ENCODE data around the gene VAT1L.
"Not testable (repeated sequence)": the region's sequence is repeated elsewhere in the genome, so short reads cannot be mapped to it uniquely, and the experiment has no call there.

VAT1L gene

DNA sequence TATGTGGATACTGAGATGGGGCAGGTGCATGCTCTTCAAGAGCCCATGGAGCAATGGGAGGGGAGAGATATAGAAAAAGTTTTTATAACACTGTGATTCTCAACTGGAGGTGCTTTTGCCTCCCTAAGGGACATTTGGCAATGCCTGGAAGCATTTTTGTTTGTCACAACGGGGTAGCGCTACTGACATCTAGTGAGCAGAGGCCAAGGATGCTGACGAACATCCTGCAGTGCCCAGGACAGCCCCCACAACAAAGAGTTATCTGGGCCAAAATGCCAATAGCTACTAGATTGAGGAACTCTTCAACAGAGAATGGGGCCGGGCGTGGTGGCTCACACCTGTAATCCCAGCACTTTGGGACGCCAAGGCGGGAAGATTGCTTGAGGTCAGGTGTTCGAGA, 166.8 kb downstream of the VAT1L start:
- no peak for DNase-seq (ENCODE audit: low read depth)

DNA sequence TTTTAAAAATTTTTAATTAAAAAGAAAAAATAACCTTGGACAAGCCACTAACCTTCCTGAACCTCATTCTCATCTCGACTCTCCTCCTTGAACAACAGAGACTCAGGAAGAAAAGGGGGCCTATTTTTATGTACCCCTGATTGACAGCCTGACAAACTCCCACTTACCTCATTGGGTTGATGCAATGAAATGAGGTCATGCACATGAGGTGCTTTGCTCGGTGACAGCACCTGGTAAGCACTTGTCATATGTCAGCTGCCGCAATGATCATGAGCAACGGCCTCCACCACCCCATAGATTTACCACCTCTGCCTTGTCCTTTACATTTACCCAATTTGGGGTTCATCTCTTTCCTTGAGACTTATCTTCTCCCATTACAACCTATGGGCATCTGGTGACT, 167.9 kb downstream of the VAT1L start:
- DNase-seq (ENCODE audit: low read depth) = no peak

DNA sequence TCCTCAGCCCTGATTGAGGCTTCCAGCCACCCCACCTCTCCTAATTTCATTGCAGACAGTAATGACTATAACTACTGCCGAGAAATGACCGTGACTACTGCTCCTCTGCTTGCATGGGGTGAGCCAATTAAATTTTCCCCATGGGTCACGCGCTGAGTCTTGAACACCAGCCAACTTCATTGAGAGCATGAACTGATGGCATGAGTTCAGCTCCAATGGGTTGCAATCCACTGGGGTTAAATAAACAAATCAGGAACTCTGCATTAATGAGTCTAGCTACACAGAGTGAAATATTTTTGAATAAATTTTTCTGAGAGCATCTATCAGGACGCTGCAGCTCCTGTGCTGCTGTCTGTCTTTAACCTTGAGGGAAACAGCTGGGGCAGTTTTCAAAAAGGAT, 172.4 kb downstream of the VAT1L start:
- DNase-seq (ENCODE audit: low read depth) = no peak

DNA sequence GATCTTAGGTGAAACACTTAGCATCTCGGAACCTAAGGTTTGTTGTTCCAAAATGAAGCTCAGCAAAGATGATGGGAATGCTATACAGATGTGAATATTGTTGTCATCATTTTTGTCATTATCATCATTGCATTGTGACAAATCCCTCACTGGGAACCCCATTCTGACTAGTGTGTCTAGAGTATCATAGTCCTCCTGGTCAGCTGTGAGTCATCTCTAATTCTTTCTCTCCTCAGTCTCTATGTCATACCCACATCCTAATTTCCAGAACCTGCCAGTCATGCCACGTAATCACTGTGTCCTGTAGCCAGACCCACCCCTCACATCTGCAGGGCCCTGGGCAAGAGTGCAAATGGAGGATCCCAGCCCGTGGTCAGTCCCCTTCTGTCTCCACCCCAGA, 173.4 kb downstream of the VAT1L start:
- no peak for DNase-seq (ENCODE audit: low read depth)

DNA sequence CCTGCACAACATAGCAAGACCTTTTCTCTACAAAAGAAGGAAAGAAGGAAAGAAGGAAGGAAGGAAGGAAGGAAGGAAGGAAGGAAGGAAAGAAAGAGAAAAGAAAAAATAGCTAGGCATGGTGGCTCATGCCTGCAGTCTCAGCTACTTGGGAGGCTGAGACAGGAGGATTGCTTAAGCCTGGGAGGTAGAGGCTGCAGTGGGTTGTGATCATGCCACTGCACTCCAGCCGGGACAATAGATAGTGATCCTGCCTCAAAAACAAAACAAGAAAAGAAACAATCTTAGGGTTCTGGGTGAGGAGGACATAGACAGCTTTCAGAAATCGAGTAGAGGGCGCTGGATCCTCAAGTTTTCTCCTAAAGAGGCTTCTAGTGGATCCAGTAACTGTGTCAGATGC, 174.3 kb downstream of the VAT1L start:
- DNase-seq (ENCODE audit: low read depth) = no peak

DNA sequence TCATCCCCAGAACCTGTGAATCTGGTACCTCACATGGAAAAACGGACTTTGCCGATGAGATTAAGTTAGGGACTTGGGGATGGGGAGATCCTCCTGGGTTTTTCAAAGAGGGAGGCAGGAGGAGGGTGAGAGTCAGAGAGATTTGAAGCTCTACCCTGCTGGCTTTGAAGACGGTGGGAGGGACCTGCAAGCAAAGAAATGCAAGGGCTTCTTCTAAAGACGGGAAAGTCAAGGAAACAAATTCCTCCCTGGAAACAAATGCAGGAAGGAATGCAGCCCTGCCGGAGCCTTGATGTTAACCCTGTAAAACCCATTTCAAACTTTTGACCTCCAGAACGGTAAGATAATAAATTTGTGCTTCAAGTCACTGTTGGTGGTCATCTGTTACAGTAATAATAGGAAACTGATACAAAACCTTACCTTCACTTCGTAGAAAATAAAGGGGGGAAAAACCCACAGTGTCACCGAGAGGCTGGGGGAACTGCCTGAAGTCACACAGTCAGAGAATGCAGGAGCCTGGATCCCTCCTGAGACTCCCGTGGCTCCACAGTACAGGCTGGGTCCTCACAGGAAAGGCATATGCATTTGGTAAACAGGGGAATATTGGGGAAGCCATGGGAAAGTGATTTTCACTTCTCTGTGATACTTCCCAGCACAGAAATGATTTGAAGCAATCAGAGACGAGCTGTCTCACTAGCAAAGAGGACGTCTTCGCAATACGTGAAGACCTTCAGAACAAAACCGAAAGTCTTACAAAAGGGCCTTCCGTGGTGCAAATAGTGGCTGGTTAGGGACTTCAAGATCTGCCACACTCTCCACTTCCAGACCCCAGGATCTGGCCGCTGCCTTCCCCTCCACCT, 175.1 kb downstream of the VAT1L start:
- DNase-seq (ENCODE audit: low read depth) = no peak

DNA sequence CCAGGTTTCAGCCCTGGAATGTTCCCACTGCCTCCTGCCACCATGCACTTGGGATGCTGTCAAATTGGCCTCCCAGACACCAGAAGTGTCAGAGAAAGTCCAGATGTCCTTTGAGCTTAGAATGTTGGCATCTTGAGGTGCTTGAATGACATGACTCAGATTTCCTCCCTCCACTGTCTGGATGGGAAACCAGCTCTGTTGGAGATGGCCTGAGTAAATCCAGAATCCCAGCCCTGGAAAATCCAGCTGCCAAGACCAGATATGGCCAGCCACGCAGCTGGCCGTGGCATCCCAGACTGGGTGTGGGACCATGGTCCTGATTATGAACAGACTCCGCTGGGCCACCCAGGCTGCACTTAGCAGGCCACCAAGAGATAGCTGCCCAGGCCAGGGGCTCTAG, 177.0 kb downstream of the VAT1L start:
- no peak for DNase-seq (ENCODE audit: low read depth)

DNA sequence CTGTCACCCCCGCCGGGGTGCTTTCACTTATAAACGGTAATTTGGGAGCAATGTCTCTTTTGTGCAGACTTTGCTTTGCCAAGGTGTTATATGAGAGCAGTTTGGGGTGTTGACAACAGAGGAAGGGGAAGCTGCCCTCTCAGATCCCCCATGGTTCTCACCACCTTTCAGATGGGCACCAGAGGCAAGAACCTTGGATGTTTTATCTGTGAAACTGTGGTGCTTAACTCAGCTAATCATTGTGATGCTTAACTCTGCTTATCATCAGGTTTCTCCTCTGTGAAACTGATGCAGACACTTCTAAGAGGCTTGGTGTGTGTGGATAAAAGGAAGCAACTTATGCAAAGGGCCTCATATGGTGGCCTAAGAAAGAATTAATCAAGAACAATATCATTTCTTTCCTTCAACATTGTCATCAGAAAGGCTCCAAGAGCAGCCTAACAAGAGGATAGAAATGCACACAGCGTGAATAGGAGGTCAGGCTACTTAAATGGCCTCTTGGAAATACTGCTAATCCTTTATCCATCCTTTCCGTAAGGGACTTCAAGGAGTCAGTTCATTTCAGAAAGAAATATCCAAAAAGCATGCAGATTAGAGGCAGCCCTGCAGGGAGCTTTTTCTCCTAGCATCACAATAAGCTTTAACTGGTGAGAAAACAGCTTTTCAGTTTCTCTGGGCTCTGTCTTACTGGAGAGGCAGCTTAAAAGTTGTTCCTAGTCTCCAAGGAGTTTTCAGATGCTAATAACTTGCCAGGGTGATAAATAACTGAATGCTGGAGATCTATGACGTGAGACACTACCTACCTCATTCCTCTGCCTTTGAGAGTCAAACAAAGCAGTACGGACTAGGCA, 178.9 kb downstream of the VAT1L start:
- DNase-seq (ENCODE audit: low read depth) = no peak

DNA sequence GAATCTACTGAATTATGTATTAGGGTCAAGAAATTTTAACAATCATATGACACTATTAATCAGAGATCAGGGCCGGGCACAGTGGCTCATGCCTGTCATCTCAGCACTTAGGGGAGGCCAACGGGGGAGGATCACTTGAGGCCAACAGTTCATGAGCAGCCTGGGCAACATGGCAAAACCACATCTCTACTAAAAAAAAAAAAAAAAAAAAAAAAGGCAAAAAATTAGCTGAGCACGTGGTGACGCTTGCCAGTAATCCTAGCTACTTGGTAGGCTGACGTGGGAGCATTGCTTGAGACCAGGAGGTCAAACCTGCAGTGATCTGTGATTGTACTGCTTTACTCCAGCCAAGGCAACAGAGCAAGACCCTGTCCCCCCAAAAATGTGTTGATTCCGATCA, 181.5 kb downstream of the VAT1L start:
- DNase-seq (ENCODE audit: low read depth) = no peak

DNA sequence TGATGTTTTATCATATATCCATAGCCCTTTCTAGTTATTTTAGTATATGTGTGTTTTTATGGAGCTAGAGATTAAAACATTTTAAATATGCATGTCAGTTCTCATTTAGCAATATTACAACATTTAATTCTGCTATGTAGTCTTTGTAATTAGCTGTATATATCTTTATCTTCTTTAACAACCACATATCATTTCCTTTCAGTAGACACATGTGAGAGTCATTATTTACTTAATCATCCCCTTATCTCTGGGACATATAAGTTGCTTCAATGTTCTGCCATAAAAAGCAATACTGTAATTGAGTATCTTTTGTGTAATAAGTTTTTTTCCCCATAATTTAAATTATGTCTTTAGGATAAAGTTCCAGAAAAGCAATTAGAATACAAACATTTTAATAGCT, 182.0 kb downstream of the VAT1L start:
- DNase-seq (ENCODE audit: low read depth) = no peak

DNA sequence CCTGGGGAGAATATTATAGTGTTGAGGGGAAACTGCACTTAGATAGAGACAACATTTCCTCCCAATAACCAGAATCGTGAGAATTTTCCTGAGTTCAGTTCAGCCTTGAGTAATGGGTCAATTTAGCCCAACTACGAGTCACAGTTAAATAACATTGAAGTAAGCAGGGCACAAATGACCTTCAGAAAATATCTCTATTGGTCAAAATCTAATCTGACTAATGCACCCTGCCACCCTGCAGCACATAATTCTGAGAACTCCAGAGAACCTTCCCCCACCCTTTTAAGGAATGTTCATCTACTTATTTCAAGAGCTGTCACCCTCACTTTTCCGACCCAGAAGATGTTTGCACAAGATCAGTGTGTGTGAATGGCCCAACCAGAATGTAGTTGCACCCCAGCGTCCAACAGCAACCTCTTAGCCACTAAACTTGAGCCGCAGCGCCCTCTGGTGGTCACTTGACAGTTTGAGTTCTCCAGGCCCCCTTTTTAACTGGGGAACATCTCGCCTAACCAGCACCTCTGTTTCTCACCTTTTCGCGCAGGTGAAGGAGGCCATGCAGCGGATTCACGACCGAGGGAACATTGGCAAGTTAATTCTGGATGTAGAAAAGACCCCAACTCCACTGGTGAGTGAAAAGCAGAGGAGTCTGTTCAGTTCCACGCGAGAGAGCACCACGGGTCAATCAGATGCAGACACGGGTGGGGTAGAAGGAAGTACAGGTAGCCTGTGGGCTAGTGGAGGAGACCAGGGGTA, 183.1 kb downstream of the VAT1L start:
- no peak for DNase-seq (ENCODE audit: low read depth)

DNA sequence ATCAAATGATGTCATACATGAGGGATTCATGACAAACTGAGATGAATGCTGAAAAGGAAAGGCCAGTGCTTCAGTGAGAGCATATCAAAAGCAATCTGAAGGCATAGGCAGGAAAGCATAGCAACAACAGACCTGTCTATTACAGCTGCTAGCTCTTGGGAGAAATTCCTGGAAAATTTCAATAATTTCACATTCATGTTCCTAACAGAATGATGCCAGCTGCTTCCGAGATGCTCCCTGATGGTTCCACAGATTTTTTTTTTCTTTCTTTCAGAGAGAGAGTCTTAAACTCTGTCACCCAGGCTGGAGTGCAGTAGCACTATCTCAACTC, 183.7 kb downstream of the VAT1L start:
- no peak for DNase-seq (ENCODE audit: low read depth)

DNA sequence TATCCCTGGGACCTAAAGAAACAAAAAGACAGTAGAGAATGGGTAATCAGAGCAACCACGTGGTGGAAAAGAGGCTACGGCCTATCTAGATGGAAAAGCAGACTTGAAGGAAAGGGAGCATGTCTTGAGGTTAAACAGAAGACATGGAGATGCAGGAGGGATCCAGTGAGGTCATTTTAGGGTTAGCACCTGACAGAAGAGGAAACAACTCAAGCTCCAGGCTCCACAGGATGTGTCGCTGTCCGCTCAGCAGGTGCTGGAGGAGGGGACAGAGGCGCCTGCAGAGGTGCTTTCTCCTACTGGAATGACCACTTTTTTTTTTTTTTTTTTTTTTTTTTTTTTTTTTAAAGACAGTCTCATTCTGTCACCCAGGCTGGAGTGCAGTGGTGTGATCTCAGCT, 186.5 kb downstream of the VAT1L start:
- no peak for DNase-seq (ENCODE audit: low read depth)

DNA sequence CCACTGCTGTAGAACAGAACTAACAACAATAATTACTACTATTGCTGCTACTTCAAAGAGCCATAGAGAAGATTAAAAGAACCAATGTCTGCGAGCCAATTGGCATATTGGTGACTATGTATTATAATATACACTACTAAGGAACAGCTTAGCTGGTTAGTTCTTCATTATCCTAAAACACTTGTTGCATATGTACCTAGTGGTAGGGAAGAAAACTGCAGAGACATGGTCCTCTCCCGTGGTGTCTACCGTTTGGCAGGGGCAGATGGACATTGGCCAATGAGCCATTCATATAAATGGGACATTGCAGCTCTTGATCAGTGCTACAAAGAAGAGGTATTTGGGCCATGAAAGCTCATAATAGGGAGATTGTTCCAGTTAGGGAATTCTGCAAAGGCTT, 187.6 kb downstream of the VAT1L start:
- no peak for DNase-seq (ENCODE audit: low read depth)

DNA sequence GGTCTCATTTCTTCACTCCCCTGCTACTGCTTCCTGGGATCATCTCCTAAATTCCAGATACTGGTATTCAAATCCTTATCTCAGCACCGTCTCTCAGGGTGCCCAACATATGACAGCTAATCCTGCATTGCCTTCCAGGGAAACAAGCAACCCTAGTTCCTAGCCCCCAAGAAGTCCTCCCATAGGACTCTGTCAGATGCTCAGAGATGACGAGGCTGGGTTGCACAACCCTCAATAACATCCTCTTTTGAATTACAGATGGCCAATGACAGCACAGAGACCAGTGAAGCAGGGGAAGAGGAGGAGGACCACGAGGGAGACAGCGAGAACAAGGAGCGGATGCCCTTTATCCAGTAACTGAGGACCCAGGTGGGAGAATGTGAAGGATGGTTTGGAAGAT, 189.0 kb downstream of the VAT1L start:
- no peak for DNase-seq (ENCODE audit: low read depth)

DNA sequence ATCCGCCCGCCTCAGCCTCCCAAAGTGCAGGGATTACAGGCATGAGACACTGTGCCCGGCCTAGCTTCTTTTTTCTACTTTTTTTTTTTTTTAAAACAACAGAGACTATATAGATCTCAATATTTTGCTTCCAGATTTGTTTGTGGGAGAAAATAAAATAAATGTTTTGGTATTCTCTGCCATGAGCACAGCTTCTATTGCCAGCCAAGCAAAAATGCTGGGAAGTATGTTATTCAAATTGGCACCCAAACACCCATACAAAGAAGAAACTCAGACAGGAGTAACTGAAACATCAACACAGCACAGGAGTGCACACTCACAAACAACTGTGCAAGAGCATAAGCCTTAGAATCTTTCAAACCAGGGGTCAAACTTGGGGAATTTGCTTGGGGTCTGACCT, 196.7 kb downstream of the VAT1L start:
- DNase-seq (ENCODE audit: low read depth) = no peak

DNA sequence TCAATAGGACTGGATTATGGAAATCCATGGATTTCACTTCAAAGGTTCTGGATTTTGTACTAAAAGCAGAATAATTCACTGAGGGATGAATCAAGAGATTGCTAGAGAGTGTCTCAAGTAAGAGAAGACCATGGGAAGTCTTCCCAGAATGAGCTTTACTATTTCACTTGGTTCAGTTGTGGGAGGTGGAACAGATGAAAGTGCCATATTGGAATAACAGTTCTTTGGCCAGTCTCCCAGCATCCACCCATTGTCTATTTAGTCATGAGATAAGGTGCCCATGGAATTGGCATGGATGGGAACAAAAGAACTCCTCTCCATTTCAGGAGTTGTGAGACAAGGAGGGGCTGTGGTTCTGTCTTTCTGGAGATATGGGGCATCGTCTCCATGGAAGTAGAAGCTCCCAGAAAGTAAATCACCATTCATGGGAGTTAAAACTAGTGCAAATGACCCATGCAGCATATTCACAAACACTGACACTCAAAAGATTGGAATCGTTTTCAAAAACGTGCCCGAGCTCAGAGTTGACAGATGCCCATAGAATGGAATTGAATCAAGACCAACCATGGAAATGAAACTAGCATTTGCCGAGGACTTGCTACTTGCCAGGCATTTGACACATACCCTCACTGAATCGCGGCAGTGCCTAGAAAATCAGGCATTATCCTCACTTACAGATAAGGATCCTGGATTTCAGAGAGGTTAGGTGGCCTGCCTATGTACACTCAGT, 197.8 kb downstream of the VAT1L start:
- no peak for DNase-seq (ENCODE audit: low read depth)

DNA sequence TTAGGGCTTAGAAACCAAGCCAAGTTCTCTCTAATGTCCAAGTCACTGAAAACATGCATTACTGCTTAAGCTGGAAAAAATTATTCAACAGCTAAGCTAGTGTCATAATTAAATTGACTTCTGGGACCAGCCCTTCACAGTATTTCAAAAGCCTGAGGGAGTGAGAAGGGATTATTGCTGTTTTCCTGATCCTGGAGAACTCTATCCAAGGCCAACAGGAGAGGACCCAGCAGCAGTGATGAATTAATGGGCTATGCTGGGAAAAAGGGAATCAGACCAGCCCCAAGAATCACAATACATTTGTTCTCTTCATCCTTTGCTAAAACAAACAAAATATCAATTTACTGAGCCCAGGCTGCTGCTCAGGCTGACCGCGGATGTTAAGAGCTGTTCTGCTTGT, 199.4 kb downstream of the VAT1L start:
- DNase-seq (ENCODE audit: low read depth) = no peak

DNA sequence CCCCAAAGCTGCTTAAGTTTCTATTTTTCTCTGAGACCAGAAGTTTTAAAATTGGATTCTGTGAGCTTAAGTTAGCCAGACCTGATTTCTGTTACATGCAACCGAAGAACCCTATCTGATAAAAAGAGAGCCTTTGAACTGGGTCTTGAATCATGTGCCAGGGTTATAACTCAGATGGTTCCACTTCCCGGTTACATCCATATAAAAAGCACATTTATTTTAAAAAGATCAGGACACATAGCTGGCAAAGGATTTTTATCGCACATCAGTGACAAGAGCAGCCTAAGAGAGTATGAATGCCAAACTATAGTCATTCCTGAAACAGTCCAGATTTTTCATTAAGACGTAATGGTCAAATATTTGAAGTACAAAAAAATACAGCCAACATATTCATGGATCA, 201.5 kb downstream of the VAT1L start:
- no peak for DNase-seq (ENCODE audit: low read depth)

DNA sequence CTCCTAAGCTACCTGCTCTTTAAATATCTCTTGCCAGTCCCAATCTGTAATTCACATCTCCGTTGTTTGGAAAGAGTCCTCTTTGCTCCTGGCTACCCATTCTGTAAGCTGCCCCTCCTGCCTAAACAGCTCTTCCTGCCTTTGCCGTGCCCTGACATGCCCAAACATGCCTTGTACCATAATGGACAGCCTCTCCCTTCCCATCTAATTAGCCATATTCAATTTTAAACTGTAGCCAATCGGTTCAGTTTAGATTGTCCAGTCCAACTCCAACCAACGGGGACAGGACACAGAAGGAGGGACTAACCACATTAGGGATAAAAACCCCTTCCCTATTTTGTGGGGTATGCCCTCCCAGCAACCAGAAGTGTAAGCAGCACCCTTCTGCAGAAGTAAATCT, 203.3 kb downstream of the VAT1L start:
- no peak for DNase-seq (ENCODE audit: low read depth)

DNA sequence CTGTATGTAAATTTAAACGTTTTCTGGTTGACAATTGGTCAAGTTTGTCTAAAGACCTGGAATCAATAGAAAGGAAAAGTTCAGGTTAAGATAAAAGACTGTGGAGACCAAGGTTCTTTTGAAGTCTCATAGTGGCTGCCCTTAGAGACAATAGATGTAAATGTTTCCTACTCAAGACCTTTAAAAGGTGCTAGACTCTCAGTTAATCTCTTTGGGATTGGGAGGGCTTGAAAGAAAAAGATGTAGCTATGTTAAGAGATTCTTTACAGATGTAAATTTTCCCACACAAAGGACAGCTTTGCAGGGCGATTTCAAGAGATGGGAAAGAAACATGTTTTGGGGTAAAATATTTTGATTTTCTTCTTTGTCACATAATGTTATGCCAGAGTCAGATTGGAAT, 204.0 kb downstream of the VAT1L start:
- DNase-seq (ENCODE audit: low read depth) = not testable (repeated sequence)
